K562 (cell line): ENCODE measurements around the gene SART1. TPM values are rescaled to one million over a fixed set of nuclear protein-coding genes. Genes with fewer than 3 reads are reported as not detected.

Experiments used
- ATF1 ChIP-seq, 2 experiments: fragments of 450-650 bp in 1 of 2; IDR thresholded peaks; 2 replicates each; pipeline ENCODE4 v1.6.1; 2016; ENCODE audit warnings: missing compliant biosample characterization in 1 of 2, missing genetic modification characterization in 1 of 2
- CREB5 ChIP-seq: fragments of 250-450 bp; sonication (Bioruptor Pico); IDR thresholded peaks from 2 replicates; pipeline ENCODE4 v1.5.0; 2020; ENCODE audit warnings: mild to moderate bottlenecking
- DNMT1 ChIP-seq: fragments of 450-650 bp; IDR thresholded peaks from 2 replicates; pipeline ENCODE4 v1.6.1; 2016; ENCODE audit warnings: antibody characterized with exemption, mild to moderate bottlenecking
- E2F5 ChIP-seq: sonication (generic); formaldehyde crosslinking; IDR thresholded peaks from 2 replicates; pipeline ENCODE4 v1.8.0; 2022; ENCODE audit warnings: mild to moderate bottlenecking, missing genetic modification reagents
- ELF1 ChIP-seq: fragments of 200-800 bp; sonication (Bioruptor generic); IDR thresholded peaks from 2 replicates; pipeline ENCODE4 v1.6.1; 2016; ENCODE audit warnings: missing genetic modification characterization, missing compliant biosample characterization
- FOXK1 ChIP-seq: sonication (generic); formaldehyde crosslinking; IDR thresholded peaks from 2 replicates; pipeline ENCODE4 v1.8.0; 2022; ENCODE audit warnings: missing genetic modification reagents, mild to moderate bottlenecking, borderline replicate concordance
- KAT7 ChIP-seq: sonication (generic); formaldehyde crosslinking; IDR thresholded peaks from 2 replicates; pipeline ENCODE4 v1.8.0; 2022; ENCODE audit warnings: missing genetic modification reagents, mild to moderate bottlenecking, borderline replicate concordance
- MAZ ChIP-seq, 2 experiments: fragments of 450-650 bp in 1 of 2; sonication (generic) in 1 of 2; formaldehyde crosslinking; IDR thresholded peaks in 1 of 2; conservative IDR thresholded peaks in 1 of 2; 2 replicates each; pipeline versions ENCODE4 v1.4.0 to v1.5.0; 2020; ENCODE audit warnings: mild to moderate bottlenecking in 1 of 2, missing genetic modification reagents in 1 of 2
- SMARCA4 ChIP-seq: fragments of 450-650 bp; IDR thresholded peaks from 2 replicates; pipeline ENCODE4 v1.6.1; 2016
- SREBF1 ChIP-seq: fragments of 150-350 bp; IDR thresholded peaks from 2 replicates; pipeline ENCODE4 v1.6.1; 2014; ENCODE audit warnings: antibody characterized with exemption, low read depth, low read length, borderline replicate concordance
- TRIM25 ChIP-seq: fragments of 450-650 bp; IDR thresholded peaks from 2 replicates; pipeline ENCODE4 v1.7.0; 2016; ENCODE audit warnings: borderline replicate concordance
- polyA plus RNA-seq, 8 experiments: library from polyadenylated mRNA; depleted of rRNA in 4 of 8; stranded (reverse) in 5 of 8; unstranded in 3 of 8; fragments of >200 nt; fragmentation: Nextera tagmentation in 2 of 8; fragmentation: Illumina TruSeq in 1 of 8; extraction: Ambion mirVana in 2 of 8; extraction: Trizol in 1 of 8; gene quantifications; 2 replicates each; pipeline versions ENCODE4 v1.2.1 to v1.2.3, GENCODE V29; 2011 to 2014; ENCODE audit warnings: inconsistent platforms in 1 of 8, missing spikeins in 1 of 8
- total RNA-seq, 7 experiments: library from RNA; depleted of rRNA in 6 of 7; stranded (reverse); fragments of >200 nt in 6 of 7; fragmentation: Illumina TruSeq in 2 of 7; extraction: Trizol in 2 of 7; gene quantifications; 2 replicates each; pipeline versions ENCODE4 v1.2.1 to v1.2.3, GENCODE V29; 2011 to 2021; ENCODE audit warnings: low replicate concordance in 1 of 7
- TF ChIP-seq, protein P1 (sequence below): fragments of 450-650 bp; IDR thresholded peaks from 2 replicates; pipeline ENCODE4 v1.6.1; 2018; ENCODE audit warnings: mild to moderate bottlenecking, low read depth; ENCODE audit not compliant: partially characterized antibody
- TF ChIP-seq, protein P2 (sequence below): fragments of 450-650 bp; IDR thresholded peaks from 2 replicates; pipeline ENCODE4 v1.6.1; 2016; ENCODE audit warnings: low read depth, mild to moderate bottlenecking, moderate library complexity
- TF ChIP-seq, protein P3 (sequence below): fragments of 450-650 bp; formaldehyde crosslinking; IDR thresholded peaks from 2 replicates; pipeline ENCODE4 v1.4.0; 2020; ENCODE audit warnings: mild to moderate bottlenecking, moderate library complexity

Gene SART1
- total and polyA plus RNA-seq, 9 of the 15 experiments (the other 6 are each of a cell fraction or from before 2014, with no cell fraction given): 4.8 to 84.1 (median 31.7) TPM

DNA sequence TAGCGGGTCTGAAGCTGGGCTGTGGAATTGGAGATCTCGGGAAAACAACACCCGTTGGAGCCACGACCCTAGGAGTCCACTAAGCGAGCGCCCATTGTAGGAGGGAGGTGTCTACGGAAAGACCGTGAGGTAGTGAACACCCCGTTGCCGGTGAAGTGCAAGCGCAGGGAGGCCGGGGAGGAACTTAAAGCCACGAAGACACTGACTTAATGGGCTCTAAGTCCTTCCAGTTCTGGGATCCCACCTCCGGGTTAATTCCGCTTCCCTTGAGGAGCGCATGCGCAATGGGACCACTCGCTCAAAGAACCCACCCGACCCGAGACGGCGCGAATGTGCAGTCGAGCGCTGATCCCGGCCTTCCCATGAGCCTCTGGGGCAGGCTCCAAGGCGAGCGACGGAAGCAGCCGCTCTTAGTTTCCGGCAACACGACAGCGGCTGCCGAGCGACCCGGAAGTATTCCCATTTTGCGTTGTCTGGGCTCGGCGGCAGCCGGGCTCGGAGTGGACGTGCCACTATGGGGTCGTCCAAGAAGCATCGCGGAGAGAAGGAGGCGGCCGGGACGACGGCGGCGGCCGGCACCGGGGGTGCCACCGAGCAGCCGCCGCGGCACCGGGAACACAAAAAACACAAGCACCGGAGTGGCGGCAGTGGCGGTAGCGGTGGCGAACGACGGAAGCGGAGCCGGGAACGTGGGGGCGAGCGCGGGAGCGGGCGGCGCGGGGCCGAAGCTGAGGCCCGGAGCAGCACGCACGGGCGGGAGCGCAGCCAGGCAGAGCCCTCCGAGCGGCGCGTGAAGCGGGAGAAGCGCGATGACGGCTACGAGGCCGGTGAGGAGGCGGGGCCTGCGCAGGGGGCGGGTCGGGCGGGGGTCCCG, at the start of gene SART1 (continued):
- TF ChIP-seq SREBF1 (no peak), SMARCA4 (no peak; the same call in 1 of the 2 replicates), KAT7 (CRISPR knock-in tag) (peak; percentile 92; the same call in 1 of the 2 replicates), FOXK1 (CRISPR knock-in tag) (peak; percentile 95; the same call in 1 of the 2 replicates), MAZ (CRISPR knock-in tag; conservative IDR thresholded peaks at IDR 0.05 in 1 of 2, IDR thresholded peaks at IDR 0.05 in 1 of 2) (peak; percentile 74 to 77), TRIM25 (peak; percentile 83; the same call in 1 of the 2 replicates), ELF1 (tag) (peak; percentile 99), E2F5 (no peak; the same call in 1 of the 2 replicates), CREB5 (CRISPR knock-in tag) (no peak), ATF1 (CRISPR knock-in tag; IDR thresholded peaks at IDR 0.05) (no peak), ATF1 (tag; IDR thresholded peaks at IDR 0.05) (peak; percentile 91), DNMT1 (no peak)
- TF ChIP-seq, protein P1, sequence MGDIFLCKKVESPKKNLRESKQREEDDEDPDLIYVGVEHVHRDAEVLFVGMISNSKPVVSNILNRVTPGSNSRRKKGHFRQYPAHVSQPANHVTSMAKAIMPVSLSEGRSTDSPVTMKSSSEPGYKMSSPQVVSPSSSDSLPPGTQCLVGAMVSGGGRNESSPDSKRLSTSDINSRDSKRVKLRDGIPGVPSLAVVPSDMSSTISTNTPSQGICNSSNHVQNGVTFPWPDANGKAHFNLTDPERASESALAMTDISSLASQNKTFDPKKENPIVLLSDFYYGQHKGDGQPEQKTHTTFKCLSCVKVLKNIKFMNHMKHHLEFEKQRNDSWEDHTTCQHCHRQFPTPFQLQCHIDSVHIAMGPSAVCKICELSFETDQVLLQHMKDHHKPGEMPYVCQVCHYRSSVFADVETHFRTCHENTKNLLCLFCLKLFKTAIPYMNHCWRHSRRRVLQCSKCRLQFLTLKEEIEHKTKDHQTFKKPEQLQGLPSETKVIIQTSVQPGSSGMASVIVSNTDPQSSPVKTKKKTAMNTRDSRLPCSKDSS: no peak
- TF ChIP-seq, protein P2, sequence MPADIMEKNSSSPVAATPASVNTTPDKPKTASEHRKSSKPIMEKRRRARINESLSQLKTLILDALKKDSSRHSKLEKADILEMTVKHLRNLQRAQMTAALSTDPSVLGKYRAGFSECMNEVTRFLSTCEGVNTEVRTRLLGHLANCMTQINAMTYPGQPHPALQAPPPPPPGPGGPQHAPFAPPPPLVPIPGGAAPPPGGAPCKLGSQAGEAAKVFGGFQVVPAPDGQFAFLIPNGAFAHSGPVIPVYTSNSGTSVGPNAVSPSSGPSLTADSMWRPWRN: no peak
- TF ChIP-seq, protein P3, sequence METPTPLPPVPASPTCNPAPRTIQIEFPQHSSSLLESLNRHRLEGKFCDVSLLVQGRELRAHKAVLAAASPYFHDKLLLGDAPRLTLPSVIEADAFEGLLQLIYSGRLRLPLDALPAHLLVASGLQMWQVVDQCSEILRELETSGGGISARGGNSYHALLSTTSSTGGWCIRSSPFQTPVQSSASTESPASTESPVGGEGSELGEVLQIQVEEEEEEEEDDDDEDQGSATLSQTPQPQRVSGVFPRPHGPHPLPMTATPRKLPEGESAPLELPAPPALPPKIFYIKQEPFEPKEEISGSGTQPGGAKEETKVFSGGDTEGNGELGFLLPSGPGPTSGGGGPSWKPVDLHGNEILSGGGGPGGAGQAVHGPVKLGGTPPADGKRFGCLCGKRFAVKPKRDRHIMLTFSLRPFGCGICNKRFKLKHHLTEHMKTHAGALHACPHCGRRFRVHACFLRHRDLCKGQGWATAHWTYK (CRISPR knock-in tag): peak; percentile 69; the same call in 1 of the 2 replicates
